Right lobe of liver (tissue), 6 donors: Measurements from ENCODE around the gene KIF5C. TPM values are rescaled to one million over a fixed set of nuclear protein-coding genes. Genes with fewer than 3 reads are reported as not detected.

Experiments used
- ATAC-seq, 4 donors: fragments of 200-7000 bp; cut with Tn5 transposase; one replicate each; pipeline ENCODE4 v1.9.1; 2020; ENCODE audit warnings: mild to moderate bottlenecking in 4 of 4, moderate library complexity in 4 of 4
- DNase-seq, 3 donors: peaks; one replicate each; pipeline ENCODE4 v3.0.0-alpha.2; 2020
- H3K27ac ChIP-seq, 3 donors: fragments of 200-600 bp; one replicate each; pipeline ENCODE4 v1.8.0; 2022
- H3K27me3 ChIP-seq, 2 donors: fragments of 200-600 bp; one replicate each; pipeline ENCODE4 v1.8.0; 2022
- H3K36me3 ChIP-seq, 4 donors: fragments of 200-600 bp; sonication (generic) in 1 of 4; one replicate each; pipeline versions ENCODE4 v1.5.1 to v1.8.0; 2017 to 2022; ENCODE audit warnings: control low read depth in 1 of 4
- H3K4me1 ChIP-seq, 4 donors: fragments of 200-600 bp; sonication (generic) in 1 of 4; one replicate each; pipeline versions ENCODE4 v1.5.1 to v1.8.0; 2017 to 2022; ENCODE audit warnings: control low read depth in 1 of 4
- H3K4me3 ChIP-seq, 3 donors: fragments of 200-600 bp; one replicate each; pipeline ENCODE4 v1.8.0; 2022
- H3K9me3 ChIP-seq, 4 donors: fragments of 200-600 bp; sonication (generic) in 1 of 4; one replicate each; pipeline versions ENCODE4 v1.5.1 to v1.8.0; 2017 to 2022; ENCODE audit warnings: control low read depth in 1 of 4
- POLR2A ChIP-seq: fragments of 450-650 bp; IDR thresholded peaks from one replicate; pipeline ENCODE4 v1.6.1; 2017; ENCODE audit warnings: antibody characterized with exemption, mild to moderate bottlenecking
- WGBS: methylation state at CpG from one replicate; pipeline ENCODE4 v1.1.6; 2018; ENCODE audit warnings: low coverage, low lambda C conversion rate; ENCODE audit not compliant: insufficient coverage; ENCODE audit errors: missing lambda C conversion rate; 5-methylcytosine and 5-hydroxymethylcytosine counted together
- intact Hi-C, 2 donors: fragments of 100-400 bp; cut with DNase I; formaldehyde crosslinking; loops; one replicate each; pipeline versions ENCODE4 v1.11.2 to v1.14.1; 2022
- total RNA-seq, 6 experiments: library from RNA; depleted of rRNA in 2 of 6; stranded (reverse); fragments of >200 nt in 2 of 6; fragmentation: NEBNext Ultra II Directional in 3 of 6; extraction: Animal tissue kit (Norgen Biotek cat#: 25700) in 3 of 6; gene quantifications; one replicate each; pipeline versions ENCODE4 v1.1.0 to v1.2.4, GENCODE V29; 2016 to 2023
- TF ChIP-seq, protein P1 (sequence below), 4 donors: fragments of 200-600 bp in 3 of 4; fragments of 450-650 bp in 1 of 4; IDR thresholded peaks; one replicate each; pipeline versions ENCODE4 v1.5.1 to v1.8.0; 2016 to 2022; ENCODE audit warnings: antibody characterized with exemption in 4 of 4, mild to moderate bottlenecking in 2 of 4
- donor health status: DM: no; HTN: yes; CAD: no.
- donor health status: DM: no; HTN: no; CAD: no.
- donor health status: DM: no; HTN: no; CAD: no.
- donor health status: DM: no; HTN: yes; CAD: no.
- donor health status: DM: no; HTN: yes; CAD: no.

The KIF5C gene
- total RNA-seq, 6 experiments from 2014 or later, result 0.07 to 1.1 (median 0.34) TPM

DNA sequence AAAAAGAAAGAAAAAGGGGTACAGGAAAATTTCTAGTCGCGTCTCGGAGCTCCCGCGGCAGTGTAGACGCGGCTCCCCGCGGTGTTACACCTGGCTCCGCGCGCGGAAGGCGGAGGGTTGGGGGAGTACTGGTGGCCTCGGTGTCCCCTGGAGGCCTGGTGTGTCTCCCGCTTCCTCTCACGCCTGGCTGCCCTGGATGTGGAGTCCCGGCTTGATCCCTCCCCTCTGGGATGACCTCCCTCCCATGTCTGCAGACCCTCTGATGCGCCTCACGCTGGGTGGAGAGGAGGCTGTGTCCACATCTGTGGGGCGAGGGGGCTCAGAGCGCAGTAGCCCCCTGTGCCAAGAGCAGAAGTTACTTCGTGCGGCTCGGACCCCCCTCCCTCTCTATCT, 1.2 kb downstream of the KIF5C start:
- peaks cover 0 to 20% (median 7%) of the 10 kb centered on the region in 4 donors for H3K4me1 ChIP-seq
- peak overlapping the region in 1 of 3 donors; percentile 45 for H3K4me3 ChIP-seq
- no peaks in the 10 kb centered on the region for H3K9me3 ChIP-seq
- ATAC-seq (peak; percentile 10 to 21 (median 14)), DNase-seq (peak in 1 of 3 donors; percentile 20)
- intact Hi-C loops, result no loop called here
- peaks cover 0 to 14% of the 10 kb centered on the region in 2 donors for H3K27me3 ChIP-seq
- no peaks in the 10 kb centered on the region for H3K36me3 ChIP-seq
- WGBS, result 2% methylated on average over 13 of the region's 25 CpGs
- TF ChIP-seq, protein P1, sequence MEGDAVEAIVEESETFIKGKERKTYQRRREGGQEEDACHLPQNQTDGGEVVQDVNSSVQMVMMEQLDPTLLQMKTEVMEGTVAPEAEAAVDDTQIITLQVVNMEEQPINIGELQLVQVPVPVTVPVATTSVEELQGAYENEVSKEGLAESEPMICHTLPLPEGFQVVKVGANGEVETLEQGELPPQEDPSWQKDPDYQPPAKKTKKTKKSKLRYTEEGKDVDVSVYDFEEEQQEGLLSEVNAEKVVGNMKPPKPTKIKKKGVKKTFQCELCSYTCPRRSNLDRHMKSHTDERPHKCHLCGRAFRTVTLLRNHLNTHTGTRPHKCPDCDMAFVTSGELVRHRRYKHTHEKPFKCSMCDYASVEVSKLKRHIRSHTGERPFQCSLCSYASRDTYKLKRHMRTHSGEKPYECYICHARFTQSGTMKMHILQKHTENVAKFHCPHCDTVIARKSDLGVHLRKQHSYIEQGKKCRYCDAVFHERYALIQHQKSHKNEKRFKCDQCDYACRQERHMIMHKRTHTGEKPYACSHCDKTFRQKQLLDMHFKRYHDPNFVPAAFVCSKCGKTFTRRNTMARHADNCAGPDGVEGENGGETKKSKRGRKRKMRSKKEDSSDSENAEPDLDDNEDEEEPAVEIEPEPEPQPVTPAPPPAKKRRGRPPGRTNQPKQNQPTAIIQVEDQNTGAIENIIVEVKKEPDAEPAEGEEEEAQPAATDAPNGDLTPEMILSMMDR (IDR thresholded peaks at IDR 0.05), result no peak
- TF ChIP-seq POLR2A, result no peak
- H3K27ac ChIP-seq, result no peak overlapping the region

DNA sequence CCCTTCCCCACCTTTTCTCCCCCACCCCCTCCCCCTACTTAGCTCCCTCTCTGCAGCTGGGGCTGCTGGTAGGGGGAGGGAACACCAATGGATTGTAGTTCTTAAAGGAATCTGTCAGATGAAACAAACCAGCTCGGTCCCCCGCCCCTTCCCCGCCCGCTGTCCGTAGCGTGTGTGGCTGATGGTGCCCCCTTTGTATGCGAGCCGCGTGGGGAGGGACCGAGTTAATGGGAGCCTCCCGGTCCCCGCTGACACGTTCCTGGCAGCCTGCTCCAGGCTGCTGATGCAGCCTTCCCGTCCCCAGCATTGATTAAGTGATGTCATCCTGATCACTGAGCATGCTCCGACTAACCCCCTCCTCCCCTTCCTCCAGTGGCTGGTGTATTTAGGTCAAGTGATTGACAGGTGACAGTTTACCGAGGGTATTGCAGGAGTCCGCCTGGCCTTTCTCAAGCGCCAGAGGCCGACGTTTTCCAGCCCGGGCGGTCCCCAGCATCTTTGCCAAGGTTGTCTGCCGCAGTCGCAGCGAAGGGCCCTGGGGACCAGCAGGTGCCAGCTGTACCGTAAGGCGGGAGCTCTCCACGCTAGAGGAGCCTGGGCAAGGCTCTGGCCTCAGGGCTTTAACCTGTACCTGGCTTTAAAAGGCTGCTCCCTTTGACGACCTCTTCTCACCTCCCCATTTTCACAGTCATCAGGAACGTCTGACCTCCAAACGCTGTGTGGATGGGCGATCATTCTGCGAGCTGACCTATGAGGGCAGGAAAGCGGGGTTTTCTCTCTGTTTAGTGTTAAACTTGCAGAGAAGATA, 1.8 kb downstream of the KIF5C start:
- Histone ChIP-seq H3K9me3 (no peaks in the 10 kb centered on the region), H3K36me3 (no peaks in the 10 kb centered on the region), H3K4me3 (peak overlapping the region in 1 of 3 donors; percentile 45), H3K27ac (no peak overlapping the region), H3K4me1 (peaks cover 0 to 20% (median 7%) of the 10 kb centered on the region in 4 donors), H3K27me3 (peaks cover 0 to 14% of the 10 kb centered on the region in 2 donors)
- ATAC-seq, result peak; percentile 49 to 89 (median 67)
- WGBS, result 11% methylated on average over 21 of the region's 34 CpGs
- DNase-seq, result peak in 2 of 3 donors; percentile 58 to 64
- TF ChIP-seq, protein P1 (IDR thresholded peaks at IDR 0.05), result no peak
- TF ChIP-seq POLR2A, result no peak
- intact Hi-C loops, result no loop called here

DNA sequence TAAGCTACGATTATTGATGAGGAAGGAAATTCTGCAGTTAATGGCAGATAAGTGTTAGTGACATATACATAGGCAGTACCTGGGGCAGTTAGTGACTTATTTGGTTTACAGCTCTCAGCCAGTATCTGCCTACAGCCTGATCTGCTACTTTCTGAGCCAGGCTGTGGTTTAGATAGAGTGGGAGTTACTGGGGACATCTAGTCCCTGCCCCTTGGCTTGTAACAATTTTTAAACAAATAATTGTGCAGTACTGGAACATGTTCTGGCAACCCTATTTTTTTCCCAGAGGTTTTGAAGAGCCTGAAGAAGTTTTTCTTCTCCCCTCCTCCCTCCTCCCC, 2.3 kb downstream of the KIF5C start:
- Histone ChIP-seq H3K27me3 (peaks cover 0 to 14% of the 10 kb centered on the region in 2 donors), H3K4me1 (peaks cover 0 to 20% (median 7%) of the 10 kb centered on the region in 4 donors), H3K27ac (no peak overlapping the region), H3K36me3 (no peaks in the 10 kb centered on the region), H3K9me3 (no peaks in the 10 kb centered on the region), H3K4me3 (no peak overlapping the region)
- intact Hi-C loops, result no loop called here
- no peak for ATAC-seq
- TF ChIP-seq, protein P1 (IDR thresholded peaks at IDR 0.05), result no peak
- TF ChIP-seq POLR2A, result no peak
- no peak for DNase-seq
- WGBS, result 31% methylated on average over 1 of the region's 1 CpG

DNA sequence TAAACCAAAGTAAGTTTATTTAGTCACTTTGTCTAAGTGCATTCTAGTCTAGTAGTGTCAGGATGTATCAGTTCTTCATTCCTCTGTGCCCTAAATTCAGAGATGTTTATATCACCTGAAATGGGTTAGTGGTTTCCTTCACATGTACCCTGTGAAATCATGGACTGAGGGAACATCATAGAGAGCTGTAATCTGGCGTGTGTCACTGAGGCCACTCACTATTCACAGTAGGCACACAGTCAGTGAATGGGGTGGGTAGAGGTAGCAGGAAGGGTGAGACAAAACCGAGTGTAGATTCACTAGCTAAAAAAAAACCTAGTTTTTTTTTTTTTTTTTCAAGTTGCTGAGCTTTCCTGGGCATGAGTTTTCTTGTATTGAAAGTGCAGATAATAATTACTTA, 5.6 kb downstream of the KIF5C start:
- intact Hi-C loops, result no loop called here
- no peak overlapping the region for H3K27ac ChIP-seq
- no peak for ATAC-seq
- no peak for DNase-seq
- H3K27me3 ChIP-seq, result peaks cover 0 to 8% of the 10 kb centered on the region in 2 donors
- no peaks in the 10 kb centered on the region for H3K36me3 ChIP-seq
- no peak overlapping the region for H3K4me3 ChIP-seq
- H3K4me1 ChIP-seq, result peaks cover 0 to 11% (median 5%) of the 10 kb centered on the region in 4 donors
- H3K9me3 ChIP-seq, result no peaks in the 10 kb centered on the region
- 58% methylated on average over 2 of the region's 2 CpGs for WGBS
- no peak for TF ChIP-seq POLR2A
- TF ChIP-seq, protein P1 (IDR thresholded peaks at IDR 0.05), result no peak
